Naive thymus-derived CD4-positive, alpha-beta T cell (primary cell): ENCODE measurements around the gene HIPK4. TPM values are rescaled to one million over a fixed set of nuclear protein-coding genes. Genes with fewer than 3 reads are reported as not detected.
"Not testable (repeated sequence)": the region's sequence is repeated elsewhere in the genome, so short reads cannot be mapped to it uniquely, and the experiment has no call there.

Source experiments
- ATAC-seq: fragments of 150-1000 bp; cut with Tn5 transposase; 2 replicates; pipeline ENCODE4 v1.10.0; 2021; ENCODE audit warnings: mild to moderate bottlenecking, moderate library complexity
- CTCF ChIA-PET: fragments of 350-600 bp; sonication (Branson Sonifier 250); formaldehyde crosslinking; loops from one replicate; lab custom pipeline; 2021; ENCODE audit warnings: antibody characterized with exemption; lab: Charles Lee
- POLR2A ChIA-PET: fragments of 350-600 bp; sonication (Branson Sonifier 250); formaldehyde crosslinking; loops from one replicate; lab custom pipeline; 2021; ENCODE audit warnings: antibody characterized with exemption, inconsistent platforms; lab: Charles Lee
- DNase-seq, 9 donors: peaks; one replicate each; pipeline versions ENCODE4 v3.0.0 to v3.0.0-alpha.2; 2020 to 2022; ENCODE audit warnings: mixed read lengths in 1 of 9
- H3K27ac ChIP-seq: one replicate; pipeline ENCODE4 v1.7.0; 2013; ENCODE audit warnings: mild to moderate bottlenecking, low read depth, low read length, moderate library complexity
- H3K27me3 ChIP-seq, 2 donors: one replicate each; pipeline ENCODE4 v1.7.0; 2013; ENCODE audit warnings: low read length in 2 of 2, mild to moderate bottlenecking in 2 of 2, moderate library complexity in 2 of 2; ENCODE audit not compliant: control insufficient read depth in 2 of 2, insufficient read depth in 2 of 2
- H3K36me3 ChIP-seq, 3 experiments: 1 replicate in 2 of 3; 2 replicates in 1 of 3; pipeline ENCODE4 v1.7.0; 2013; ENCODE audit warnings: low read length in 3 of 3, mild to moderate bottlenecking in 3 of 3, moderate library complexity in 1 of 3; ENCODE audit not compliant: insufficient read depth in 3 of 3, control insufficient read depth in 2 of 3
- H3K4me1 ChIP-seq, 2 donors: one replicate each; pipeline ENCODE4 v1.7.0; 2013; ENCODE audit warnings: low read length in 2 of 2, mild to moderate bottlenecking in 2 of 2, moderate library complexity in 1 of 2; ENCODE audit not compliant: control insufficient read depth in 2 of 2, insufficient read depth in 2 of 2
- H3K4me3 ChIP-seq: 2 replicates; pipeline ENCODE4 v1.7.0; 2013; ENCODE audit warnings: mild to moderate bottlenecking, low read length
- H3K9me3 ChIP-seq, 3 experiments: 1 replicate in 2 of 3; 2 replicates in 1 of 3; pipeline ENCODE4 v1.7.0; 2013; ENCODE audit warnings: low read length in 3 of 3; ENCODE audit not compliant: control insufficient read depth in 2 of 3
- H3K27ac Mint-ChIP-seq, 9 donors: one replicate each; pipeline ENCODE4 v1.8.0; 2020 to 2022; ENCODE audit warnings: mixed read lengths in 9 of 9, mild to moderate bottlenecking in 8 of 9, moderate library complexity in 5 of 9, inconsistent platforms in 2 of 9
- H3K27me3 Mint-ChIP-seq, 5 donors: one replicate each; pipeline ENCODE4 v1.8.0; 2021 to 2022; ENCODE audit warnings: mixed read lengths in 5 of 5, mild to moderate bottlenecking in 1 of 5
- H3K36me3 Mint-ChIP-seq, 5 donors: one replicate each; pipeline ENCODE4 v1.8.0; 2020 to 2022; ENCODE audit warnings: mixed read lengths in 5 of 5, mild to moderate bottlenecking in 3 of 5, inconsistent platforms in 1 of 5
- H3K4me1 Mint-ChIP-seq, 7 donors: one replicate each; pipeline ENCODE4 v1.8.0; 2020 to 2022; ENCODE audit warnings: mixed read lengths in 7 of 7, mild to moderate bottlenecking in 3 of 7, inconsistent platforms in 1 of 7
- H3K4me3 Mint-ChIP-seq, 10 donors: one replicate each; pipeline ENCODE4 v1.8.0; 2020 to 2022; ENCODE audit warnings: mild to moderate bottlenecking in 10 of 10, mixed read lengths in 10 of 10, moderate library complexity in 6 of 10, inconsistent platforms in 2 of 10
- H3K9me3 Mint-ChIP-seq, 11 donors: one replicate each; pipeline ENCODE4 v1.8.0; 2020 to 2022; ENCODE audit warnings: mixed read lengths in 11 of 11, mild to moderate bottlenecking in 4 of 11, inconsistent platforms in 1 of 11, moderate library complexity in 1 of 11
- intact Hi-C, 2 donors: fragments of 100-400 bp; cut with micrococcal nuclease; formaldehyde crosslinking; loops; one replicate each; pipeline ENCODE4 v1.15.1; 2023
- polyA plus RNA-seq, 2 donors: library from polyadenylated mRNA; unstranded; fragments of 300-500 nt; fragmentation: Illumina TruSeq; gene quantifications; one replicate each; pipeline ENCODE4 v1.2.3, GENCODE V29; 2021
- total RNA-seq, 6 experiments: library from RNA in 5 of 6; stranded (reverse) in 5 of 6; gene quantifications; 1 replicate in 5 of 6; 2 replicates in 1 of 6; pipeline ENCODE4 v1.2.3 and lab custom pipeline; 2021 to 2026

HIPK4 gene, protein sequence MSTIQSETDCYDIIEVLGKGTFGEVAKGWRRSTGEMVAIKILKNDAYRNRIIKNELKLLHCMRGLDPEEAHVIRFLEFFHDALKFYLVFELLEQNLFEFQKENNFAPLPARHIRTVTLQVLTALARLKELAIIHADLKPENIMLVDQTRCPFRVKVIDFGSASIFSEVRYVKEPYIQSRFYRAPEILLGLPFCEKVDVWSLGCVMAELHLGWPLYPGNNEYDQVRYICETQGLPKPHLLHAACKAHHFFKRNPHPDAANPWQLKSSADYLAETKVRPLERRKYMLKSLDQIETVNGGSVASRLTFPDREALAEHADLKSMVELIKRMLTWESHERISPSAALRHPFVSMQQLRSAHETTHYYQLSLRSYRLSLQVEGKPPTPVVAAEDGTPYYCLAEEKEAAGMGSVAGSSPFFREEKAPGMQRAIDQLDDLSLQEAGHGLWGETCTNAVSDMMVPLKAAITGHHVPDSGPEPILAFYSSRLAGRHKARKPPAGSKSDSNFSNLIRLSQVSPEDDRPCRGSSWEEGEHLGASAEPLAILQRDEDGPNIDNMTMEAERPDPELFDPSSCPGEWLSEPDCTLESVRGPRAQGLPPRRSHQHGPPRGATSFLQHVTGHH
- total RNA-seq = under 1 TPM in 2 of 5 experiments, not detected in 3; 0.12 to 0.24 TPM
- not detected for polyA plus RNA-seq
- not detected for total RNA-seq (lab: John Stamatoyannopoulos, UW)

DNA sequence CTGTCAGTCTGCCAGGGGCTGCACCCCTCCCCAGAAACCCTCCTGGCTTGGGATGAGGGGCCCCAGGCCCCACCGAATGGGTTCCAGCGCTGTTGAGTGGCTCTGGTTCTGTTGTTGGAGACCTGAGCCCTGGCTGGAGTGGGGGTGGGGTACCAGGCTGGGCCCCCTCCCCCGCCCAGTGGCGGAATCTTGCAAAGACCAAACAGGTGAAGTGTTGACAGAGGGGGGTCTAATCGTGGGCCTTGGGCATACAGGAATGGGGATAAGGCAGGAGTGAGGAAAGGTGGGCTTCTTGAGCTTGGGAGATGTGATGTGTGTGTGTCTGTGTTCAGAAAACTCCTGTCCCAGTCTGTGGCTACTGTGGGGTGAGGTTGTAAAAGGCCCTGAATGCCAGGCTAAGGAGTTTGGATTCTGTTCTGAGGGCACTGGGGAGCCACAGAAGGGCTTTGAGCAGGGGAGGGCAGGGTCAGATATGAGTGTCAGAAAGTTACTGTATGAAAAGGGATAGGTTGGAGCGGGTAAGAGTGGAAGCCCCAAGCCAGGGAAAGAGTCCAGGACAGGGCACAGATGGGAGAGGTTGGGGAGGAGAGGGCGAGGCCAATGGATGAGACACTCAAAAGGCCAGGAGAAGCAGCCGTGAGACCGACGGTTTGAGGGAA is at the start of gene HIPK4:
TSS of gene HIPK4 (minus strand) at position 98 of the 659 bp plus-strand sequence. CDS start 279 bp downstream, outside the sequence.
- no peaks in the 10 kb centered on the region for H3K27me3 ChIP-seq
- ATAC-seq (no peak), DNase-seq (no peak)
- ChIA-PET POLR2A (no interaction called here), CTCF (no interaction called here)
- Mint-ChIP-seq H3K4me1 (peaks cover 0 to 2% (median 0%) of the 10 kb centered on the region in 7 donors), H3K9me3 (peaks cover 0 to 1% (median 0%) of the 10 kb centered on the region in 11 donors), H3K36me3 (no peaks in the 10 kb centered on the region), H3K27me3 (no peaks in the 10 kb centered on the region), H3K4me3 (peak within 1 kb of the TSS in 1 of 10 donors; percentile 16), H3K27ac (no peak within 1 kb of the TSS)
- no peak within 1 kb of the TSS for H3K4me3 ChIP-seq
- no peak within 1 kb of the TSS for H3K27ac ChIP-seq
- H3K36me3 ChIP-seq = no peaks in the 10 kb centered on the region
- intact Hi-C loops = no loop called here
- H3K4me1 ChIP-seq = no peaks in the 10 kb centered on the region
- no peaks in the 10 kb centered on the region for H3K9me3 ChIP-seq

DNA sequence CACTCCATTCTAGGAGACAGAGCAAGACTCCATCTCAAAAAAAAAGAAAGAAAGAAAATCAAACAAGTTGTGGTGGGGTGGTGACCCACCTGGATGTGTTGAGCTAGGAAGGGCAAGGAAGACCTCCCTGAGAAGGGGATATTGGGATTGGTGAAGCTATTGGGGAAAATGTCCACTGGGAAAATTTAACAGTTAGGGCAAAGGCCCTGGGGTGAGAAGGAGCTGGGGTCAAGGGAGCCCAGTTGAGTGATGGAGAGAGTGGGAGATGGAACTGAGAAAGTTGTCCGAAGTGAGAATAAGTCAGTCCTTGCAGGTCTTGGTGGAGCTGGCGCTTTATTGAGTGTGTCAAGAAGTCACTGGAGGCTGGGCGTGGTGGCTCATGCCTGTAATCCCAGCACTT is 48.3 kb upstream of the HIPK4 start:
- H3K36me3 Mint-ChIP-seq = peaks cover 0 to 6% (median 0%) of the 10 kb centered on the region in 5 donors
- no peaks in the 10 kb centered on the region for H3K27me3 Mint-ChIP-seq
- peak overlapping the region in 1 of 9 donors; percentile 69 for H3K27ac Mint-ChIP-seq
- H3K4me1 Mint-ChIP-seq = peaks cover 10 to 38% (median 22%) of the 10 kb centered on the region in 7 donors
- POLR2A ChIA-PET = interaction anchor here (0.6 to 1.9 kb wide), 4 partner anchors 10 to 953 kb away, joined by 6 read pairs; partner anchors contain the start of gene SERTAD1
- ATAC-seq (no peak), DNase-seq (no peak)
- H3K4me3 ChIP-seq = no peak overlapping the region
- intact Hi-C loops = no loop called here
- H3K27me3 ChIP-seq = no peaks in the 10 kb centered on the region
- H3K4me1 ChIP-seq = peaks cover 12 to 13% of the 10 kb centered on the region in 2 donors
- peaks cover 0 to 2% (median 0%) of the 10 kb centered on the region in 11 donors for H3K9me3 Mint-ChIP-seq
- no peaks in the 10 kb centered on the region for H3K9me3 ChIP-seq
- H3K36me3 ChIP-seq = peaks cover 9 to 20% (median 10%) of the 10 kb centered on the region in 3 experiments
- no peak overlapping the region for H3K27ac ChIP-seq
- CTCF ChIA-PET = interaction anchor here (1.8 kb wide), 1 partner anchor 26 kb away, joined by 5 read pairs; no protein-coding TSS in a partner anchor
- no peak overlapping the region for H3K4me3 Mint-ChIP-seq

DNA sequence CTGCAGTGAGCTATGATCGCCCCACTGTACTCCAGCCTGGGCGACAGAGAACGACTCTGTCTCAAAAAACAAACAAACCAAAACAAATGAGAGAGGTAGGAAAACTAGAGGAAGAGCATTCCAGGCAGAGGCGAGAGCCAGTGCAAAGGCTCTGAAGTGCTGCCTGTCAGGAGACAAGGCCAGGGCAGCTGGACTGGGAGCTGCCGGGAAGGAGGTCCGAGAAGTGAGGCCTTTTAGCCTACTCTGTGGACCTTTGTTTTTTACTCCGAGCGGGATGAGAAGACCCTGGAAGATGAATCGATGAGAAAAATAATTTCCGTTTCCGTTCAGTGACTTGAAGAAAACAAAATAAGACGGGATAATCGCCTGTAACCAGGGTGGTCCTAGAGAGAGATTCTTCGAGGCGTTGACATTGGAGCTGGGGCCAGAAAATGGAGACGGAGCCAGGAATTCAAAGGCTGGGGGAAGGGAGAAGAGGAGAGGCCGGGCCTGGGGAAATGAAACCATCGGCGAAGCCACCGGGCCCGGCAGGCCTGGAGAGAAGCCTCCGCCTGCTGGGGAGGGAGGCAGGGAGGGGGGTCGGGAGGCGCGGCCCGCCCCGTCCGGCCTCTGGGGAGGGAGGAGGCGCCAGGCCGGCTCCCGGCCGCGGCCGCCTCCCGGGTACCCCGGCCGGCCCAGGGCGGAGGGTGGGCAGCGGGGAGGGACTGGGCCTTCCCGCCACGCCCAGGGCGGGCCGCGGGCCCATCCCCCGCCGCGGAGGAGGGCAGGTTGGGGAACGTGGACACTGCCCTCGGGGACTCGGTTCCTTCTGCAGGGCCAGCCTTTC is 43.6 kb upstream of the HIPK4 start:
- intact Hi-C loops = loop anchor here (1.0 kb wide), 3 partner anchors 8 to 12 kb away; partner anchors contain the start of gene SERTAD1 (in 2 of the 2)
- Histone ChIP-seq H3K4me3 (peak overlapping the region; percentile 53), H3K4me1 (peaks cover 5 to 6% of the 10 kb centered on the region in 2 donors), H3K36me3 (no peaks in the 10 kb centered on the region), H3K27me3 (no peaks in the 10 kb centered on the region), H3K9me3 (no peaks in the 10 kb centered on the region), H3K27ac (peak overlapping the region; percentile 77)
- DNase-seq (peak in 8 of 9 donors; percentile 42 to 70 (median 52)), ATAC-seq (peak; percentile 94)
- peaks cover 0 to 2% (median 0%) of the 10 kb centered on the region in 11 donors for H3K9me3 Mint-ChIP-seq
- peak overlapping the region; percentile 88 to 98 (median 95) for H3K4me3 Mint-ChIP-seq
- H3K36me3 Mint-ChIP-seq = no peaks in the 10 kb centered on the region
- peak overlapping the region; percentile 97 to 99 (median 98) for H3K27ac Mint-ChIP-seq
- peaks cover 0 to 25% (median 12%) of the 10 kb centered on the region in 7 donors for H3K4me1 Mint-ChIP-seq
- H3K27me3 Mint-ChIP-seq = no peaks in the 10 kb centered on the region
- CTCF ChIA-PET = interaction anchor here (0.7 to 2.0 kb wide), 3 partner anchors 9 to 13 kb away, joined by 3 to 11 read pairs (median 9); no protein-coding TSS in a partner anchor
- POLR2A ChIA-PET = interaction anchor here (0.6 to 3.2 kb wide), 8 partner anchors 8 to 981 kb away, joined by 3 to 24 read pairs (median 4); partner anchors contain the start of gene SERTAD3

DNA sequence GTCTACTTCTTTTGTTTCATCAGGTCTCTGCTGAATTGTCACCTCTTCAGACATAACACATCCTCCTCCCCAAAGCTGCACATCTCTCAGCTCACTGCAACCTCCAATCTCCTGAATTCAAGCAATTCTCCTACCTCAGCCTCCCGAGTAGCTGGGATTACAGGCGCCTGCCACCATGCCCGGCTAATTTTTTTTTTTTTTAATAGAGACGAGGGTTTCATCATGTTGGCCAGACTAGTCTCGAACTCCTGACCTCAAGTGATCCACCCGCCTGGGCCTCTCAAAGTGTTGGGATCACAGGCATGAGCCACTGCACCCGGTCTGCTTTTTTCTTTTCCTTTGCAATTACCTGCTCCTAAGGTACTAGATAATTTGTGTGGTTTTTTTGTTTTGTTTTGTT is 42.8 kb upstream of the HIPK4 start:
- CTCF ChIA-PET = interaction anchor here (1.9 to 2.0 kb wide), 2 partner anchors 10 to 12 kb away, joined by 9 to 11 read pairs; no protein-coding TSS in a partner anchor
- H3K4me1 ChIP-seq, H3K9me3 Mint-ChIP-seq, H3K9me3 ChIP-seq, H3K27me3 Mint-ChIP-seq, H3K4me3 ChIP-seq, H3K36me3 Mint-ChIP-seq, H3K36me3 ChIP-seq, ATAC-seq, H3K27me3 ChIP-seq, DNase-seq: not testable (repeated sequence)
- intact Hi-C loops = loop anchor here (1.0 kb wide), 3 partner anchors 7 to 11 kb away; partner anchors contain the start of gene SERTAD1 (in 1 of the 2)
- Mint-ChIP-seq H3K4me3 (peak overlapping the region; percentile 88 to 98 (median 95)), H3K4me1 (peaks cover 0 to 25% (median 12%) of the 10 kb centered on the region in 7 donors), H3K27ac (peak overlapping the region; percentile 39 to 99 (median 98))
- peak overlapping the region; percentile 77 for H3K27ac ChIP-seq
- POLR2A ChIA-PET = interaction anchor here (0.6 to 3.2 kb wide), 7 partner anchors 9 to 258 kb away, joined by 3 to 24 read pairs (median 4); partner anchors contain the start of gene SERTAD3

DNA sequence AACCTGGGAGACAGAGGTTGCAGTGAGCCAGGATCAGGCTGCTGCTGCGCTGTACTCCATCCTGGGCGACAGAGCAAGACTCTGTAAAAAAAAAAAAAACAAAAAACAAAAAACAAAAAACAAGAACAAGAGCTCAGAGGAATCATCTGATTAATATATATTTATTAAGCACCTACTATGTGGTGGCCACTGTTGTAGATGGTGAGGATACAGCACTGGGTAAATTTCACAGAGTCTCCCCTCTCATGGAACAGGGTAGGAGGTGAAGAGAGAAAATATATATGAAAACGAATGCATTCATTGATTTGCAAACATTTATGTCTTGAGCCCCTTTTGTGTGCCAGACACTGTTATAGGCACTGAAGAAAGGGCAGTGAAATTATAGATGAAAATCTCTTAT is 41.7 kb upstream of the HIPK4 start:
- ATAC-seq (no peak), DNase-seq (no peak)
- H3K36me3 Mint-ChIP-seq = no peaks in the 10 kb centered on the region
- ChIA-PET CTCF (no interaction called here), POLR2A (interaction anchor here (0.6 to 3.0 kb wide), 2 partner anchors 12 to 1435 kb away, joined by 5 to 20 read pairs; no protein-coding TSS in a partner anchor)
- peaks cover 0 to 2% (median 0%) of the 10 kb centered on the region in 11 donors for H3K9me3 Mint-ChIP-seq
- H3K4me3 ChIP-seq = no peak overlapping the region
- H3K4me1 Mint-ChIP-seq = peaks cover 0 to 25% (median 12%) of the 10 kb centered on the region in 7 donors
- H3K27ac Mint-ChIP-seq = peak overlapping the region in 2 of 9 donors; percentile 53 to 99
- H3K27me3 Mint-ChIP-seq = no peaks in the 10 kb centered on the region
- H3K4me3 Mint-ChIP-seq = peak overlapping the region in 5 of 10 donors; percentile 13 to 96 (median 19)
- peaks cover 5 to 6% of the 10 kb centered on the region in 2 donors for H3K4me1 ChIP-seq
- no peak overlapping the region for H3K27ac ChIP-seq
- no peaks in the 10 kb centered on the region for H3K9me3 ChIP-seq
- H3K36me3 ChIP-seq = no peaks in the 10 kb centered on the region
- intact Hi-C loops = no loop called here
- no peaks in the 10 kb centered on the region for H3K27me3 ChIP-seq
